ENCODE results near the gene SNX5.

SNX5 gene

DNA sequence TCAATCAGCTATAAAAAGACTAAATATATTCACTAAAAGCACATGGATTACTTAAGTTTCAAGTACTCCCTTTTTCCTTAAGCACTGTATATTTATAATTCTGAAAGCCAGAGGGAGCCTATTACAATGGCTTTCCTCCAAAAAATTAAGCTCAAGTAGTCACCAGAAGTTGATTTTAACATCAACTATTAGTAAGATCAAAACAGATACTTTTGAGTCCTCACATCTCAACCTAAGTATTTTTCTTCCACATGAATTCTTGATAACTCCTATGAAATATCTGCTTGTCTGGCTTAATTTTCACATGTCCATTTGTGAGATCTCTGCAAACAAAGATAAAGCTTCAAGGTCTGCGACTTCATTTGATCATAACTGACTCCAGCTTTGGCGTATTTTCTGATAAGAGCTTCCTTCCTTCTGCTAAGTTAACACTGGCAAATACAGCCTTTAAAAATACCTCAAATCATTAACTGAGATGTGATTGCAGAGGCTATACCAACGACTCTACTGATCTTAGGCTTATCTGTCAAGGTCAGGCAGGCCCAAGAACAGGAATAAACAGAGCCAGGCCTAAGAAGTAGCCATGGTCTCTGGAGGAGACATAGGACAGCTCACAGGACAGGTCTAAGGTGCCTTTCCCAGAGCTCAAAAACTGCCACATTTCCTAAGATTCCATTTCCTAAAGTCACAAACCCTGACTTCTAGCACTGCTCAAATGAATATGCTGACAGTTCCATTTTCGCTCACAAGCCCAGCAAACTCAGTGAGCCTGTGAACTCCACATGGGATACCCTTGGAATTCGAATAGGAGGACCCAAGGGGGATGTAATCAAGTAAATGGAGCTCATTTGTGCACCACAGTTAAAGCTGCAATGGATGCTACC lies 10.0 kb downstream of the SNX5 start:
- DNase-seq = no peak

DNA sequence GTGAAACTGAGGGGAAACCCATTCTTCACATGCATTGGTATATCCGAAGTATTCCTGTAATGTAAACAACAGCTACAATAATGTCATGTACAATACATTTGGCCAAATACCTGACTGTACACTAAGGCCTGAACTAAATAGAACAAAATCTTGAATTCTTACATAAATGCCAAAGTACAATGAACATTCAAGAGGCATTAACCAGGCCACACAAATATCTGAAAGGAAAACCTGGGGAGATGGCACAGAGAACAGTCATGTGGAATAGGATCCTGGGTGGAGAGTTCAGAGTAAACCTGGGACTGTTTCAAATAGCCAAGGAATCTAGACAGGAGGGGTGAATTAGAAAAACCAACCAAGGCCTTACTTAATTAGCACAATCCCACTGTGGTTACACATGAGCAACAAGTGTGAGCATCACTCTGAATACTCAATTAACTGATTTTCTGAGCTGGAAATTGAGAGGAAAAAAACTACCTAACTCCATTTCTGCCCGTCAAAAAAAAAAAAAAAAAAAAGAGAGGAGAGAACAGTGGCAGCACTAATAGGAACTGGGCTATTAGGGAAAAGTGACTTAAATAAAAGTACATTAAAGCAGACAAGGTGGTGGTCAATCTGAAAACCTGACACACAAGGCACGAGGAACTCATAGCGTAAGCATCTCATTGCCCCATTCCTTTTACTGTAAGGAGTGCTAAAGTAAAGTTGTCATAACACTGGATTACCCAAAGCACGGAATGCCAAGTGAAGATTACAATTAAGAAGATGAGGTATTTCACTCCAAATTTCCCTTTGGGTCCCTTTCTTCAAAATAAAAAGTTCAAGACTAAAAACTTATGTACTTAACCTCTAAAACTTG lies 10.9 kb downstream of the SNX5 start:
- DNase-seq = no peak

DNA sequence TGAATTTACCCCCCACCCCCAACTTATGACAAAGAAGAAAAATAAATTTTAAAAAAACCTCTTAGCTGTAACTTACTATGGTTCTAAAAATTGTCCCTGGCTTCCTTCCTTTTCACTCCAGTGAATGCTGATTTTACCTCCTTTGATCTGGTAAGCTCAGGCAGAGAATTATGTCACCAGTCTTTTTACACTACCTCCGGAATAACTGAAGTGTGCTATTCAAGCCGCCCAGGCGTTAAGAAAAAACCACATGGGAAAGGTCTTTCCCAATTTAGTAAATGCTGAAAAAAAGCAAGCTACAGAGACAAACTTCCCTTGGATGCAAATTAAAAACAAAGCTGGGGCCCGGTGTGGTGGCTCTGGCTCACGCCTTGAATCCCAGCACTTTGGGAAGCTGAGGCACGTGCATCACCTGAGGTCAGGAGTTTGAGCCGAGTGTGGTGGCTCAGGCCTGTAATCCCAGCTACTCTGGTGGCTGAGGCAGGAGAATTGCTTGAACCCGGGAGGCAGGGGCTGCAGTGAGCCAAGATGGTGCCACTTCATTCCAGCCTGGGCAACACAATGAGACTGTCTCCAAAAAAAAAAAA lies 12.4 kb downstream of the SNX5 start:
- DNase-seq = no peak

DNA sequence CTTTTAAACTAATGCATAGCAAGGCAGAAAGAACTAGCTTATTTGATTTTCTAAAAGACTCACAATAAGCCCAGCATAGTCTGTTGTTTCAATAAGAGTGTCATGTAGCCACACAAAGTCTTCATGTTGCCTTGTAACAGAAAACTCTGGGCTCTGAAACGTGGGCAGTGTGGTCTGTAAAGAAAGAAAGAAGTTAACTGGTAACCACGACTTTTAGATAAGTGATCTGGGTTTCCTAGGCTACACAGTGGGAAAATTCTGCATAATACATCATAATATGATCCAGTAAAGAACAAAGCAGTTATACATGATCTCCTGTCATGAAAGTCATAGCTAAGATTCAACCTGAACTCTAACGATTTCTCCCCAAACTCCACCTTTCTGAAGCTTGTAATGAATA lies 13.3 kb downstream of the SNX5 start:
- no peak for DNase-seq

DNA sequence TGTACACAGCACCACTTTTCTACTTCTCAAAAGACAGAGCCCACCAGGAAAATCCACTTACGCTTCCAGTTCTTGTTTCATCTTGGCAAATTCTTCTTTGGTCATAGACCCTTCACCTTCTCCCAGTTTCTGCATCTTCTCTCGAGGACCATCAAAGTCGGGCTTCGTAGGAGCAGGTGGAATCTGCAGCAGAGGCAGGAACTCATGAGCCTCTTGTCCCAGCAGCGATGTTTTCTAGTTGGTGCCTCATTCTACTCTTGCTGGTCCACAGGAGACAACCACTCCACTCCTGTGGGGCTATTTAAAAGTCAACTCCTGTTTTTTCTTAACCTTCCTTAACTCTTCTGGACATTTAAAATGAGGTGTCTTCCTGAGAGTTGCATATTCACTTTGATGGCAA lies 14.7 kb downstream of the SNX5 start:
- DNase-seq = no peak

DNA sequence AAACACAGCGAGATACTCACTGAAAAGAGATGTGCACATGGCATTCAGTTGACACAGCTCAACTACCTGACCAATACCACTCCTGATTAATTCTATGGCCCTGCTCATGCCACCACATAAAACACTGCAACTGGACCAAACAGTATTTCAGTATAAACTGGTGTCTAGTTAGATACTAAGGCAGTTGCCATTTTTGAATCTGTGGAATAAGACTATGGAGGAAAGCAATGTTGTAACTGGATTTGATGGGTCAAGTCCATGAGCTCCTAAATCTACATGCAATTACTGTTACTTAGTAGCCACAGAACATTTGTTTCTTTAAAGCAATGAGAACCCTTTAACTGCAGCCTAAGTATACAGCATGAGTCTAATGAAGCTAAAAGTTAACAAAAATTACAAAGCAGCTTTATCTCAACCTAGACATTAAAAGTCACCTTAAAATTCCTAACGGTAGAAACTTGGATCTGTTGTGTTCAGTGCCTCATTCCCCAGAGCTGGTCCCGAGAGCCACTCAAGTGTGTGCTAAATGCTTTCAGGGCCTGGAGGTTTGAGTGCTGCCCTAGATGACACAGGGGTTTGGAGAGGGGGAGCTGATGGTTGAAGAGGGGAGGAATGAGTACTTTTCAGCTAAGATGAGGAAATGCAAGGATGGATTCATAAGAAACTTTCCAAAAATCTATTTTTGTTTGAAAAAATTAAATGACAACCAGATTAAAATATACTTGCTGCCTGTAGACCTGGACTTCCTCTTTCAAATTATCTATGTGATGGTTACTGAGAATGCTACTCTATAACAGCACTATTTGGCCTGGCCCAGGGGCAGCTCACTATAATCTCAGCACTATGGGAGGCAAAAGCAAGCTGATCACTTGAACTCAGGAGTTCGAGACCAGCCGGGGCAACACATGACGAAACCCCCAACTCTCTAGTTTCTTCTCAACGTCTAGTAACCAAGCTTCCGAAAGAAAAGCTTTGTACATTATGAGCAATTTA lies 15.6 kb downstream of the SNX5 start:
- no peak for DNase-seq

DNA sequence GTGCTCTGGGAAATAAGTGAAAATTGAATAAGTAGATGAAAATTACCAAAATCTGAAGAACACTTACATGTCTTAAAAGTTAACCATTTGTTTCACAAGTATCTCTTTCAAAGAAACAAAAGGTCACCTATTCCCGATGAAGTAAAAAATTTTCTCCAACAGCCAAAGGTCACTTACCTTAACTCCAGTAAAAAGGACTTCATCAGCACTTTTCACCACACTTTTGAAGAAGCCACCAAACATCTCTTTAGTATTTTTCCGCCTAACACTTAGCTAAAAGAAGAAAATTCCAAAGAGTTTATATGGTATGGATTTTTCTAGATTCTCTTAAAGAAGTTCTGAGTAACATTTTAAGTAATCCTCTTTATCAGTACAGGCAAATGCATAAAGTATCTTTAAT lies 17.3 kb downstream of the SNX5 start:
- no peak for DNase-seq

DNA sequence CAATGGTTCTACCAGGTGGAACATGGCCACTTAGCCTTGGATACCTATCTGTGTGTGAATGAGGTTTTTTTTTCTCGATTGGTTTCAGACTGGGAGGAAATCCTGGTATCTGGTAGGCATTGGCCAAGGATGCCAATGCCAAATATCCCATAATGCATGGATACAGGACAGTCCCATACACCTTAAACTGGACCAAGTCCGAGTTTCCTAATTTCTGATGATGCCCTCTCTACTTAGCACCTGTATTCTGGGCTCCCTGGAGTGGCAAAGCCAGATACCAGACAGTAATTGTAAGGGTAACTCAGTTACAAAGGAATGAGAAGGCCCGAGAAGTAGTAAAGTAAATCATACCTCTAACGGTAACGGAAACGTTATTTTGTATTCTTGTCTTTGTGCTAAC lies 17.9 kb downstream of the SNX5 start:
- DNase-seq = no peak

DNA sequence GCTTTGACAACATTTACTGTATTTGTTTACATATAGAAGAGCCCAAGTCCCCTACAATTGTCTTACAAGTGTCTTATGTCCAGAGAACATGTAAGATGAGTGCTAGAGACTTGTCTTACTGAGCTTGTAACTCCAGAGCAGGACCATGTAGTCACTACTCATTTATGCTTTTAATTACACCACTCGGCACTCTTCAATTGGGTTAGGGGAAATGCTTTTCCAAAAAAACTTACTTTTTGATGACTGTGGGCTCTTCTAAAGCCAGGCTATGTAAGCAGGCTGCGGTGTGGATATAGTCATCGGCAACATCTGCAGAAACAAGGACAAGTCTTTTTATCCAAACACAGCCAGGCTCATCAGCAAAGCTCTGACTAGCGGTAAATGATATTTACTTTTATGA lies 18.7 kb downstream of the SNX5 start:
- no peak for DNase-seq

DNA sequence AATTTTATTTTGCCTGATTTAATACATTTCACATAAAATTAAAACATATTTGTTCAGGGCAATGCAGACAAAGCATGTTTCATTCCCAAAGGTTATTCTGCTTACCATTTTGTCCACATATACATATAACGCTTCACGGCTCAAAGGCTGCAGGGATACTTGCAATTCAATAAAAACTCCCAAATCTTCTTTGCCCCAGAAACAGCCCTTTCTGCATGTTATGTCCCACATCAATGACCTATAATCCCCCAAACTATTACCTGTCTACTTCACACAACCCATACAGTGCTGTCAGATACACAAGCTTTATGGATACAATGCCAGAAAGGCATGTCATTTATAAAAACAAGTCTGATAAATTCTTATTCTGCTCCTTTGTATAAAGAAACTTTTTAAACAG lies 20.2 kb downstream of the SNX5 start:
- DNase-seq = no peak

DNA sequence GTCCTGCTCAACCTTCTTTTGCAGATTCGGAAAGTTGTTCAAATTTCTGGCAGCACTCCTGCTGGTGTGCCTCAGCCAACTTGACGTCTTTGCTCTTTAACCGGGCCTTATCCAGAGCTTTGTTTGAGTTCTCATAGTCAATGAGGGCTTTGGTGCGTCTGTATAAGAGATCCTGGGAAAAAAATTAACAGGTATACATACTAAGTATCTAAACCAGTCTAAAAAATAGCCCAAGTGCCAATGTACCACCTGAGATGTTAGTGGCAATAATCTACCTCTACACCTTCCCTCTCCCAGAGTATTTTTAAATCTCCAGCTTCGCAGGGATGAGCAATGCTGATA lies 21.1 kb downstream of the SNX5 start:
- no peak for DNase-seq

DNA sequence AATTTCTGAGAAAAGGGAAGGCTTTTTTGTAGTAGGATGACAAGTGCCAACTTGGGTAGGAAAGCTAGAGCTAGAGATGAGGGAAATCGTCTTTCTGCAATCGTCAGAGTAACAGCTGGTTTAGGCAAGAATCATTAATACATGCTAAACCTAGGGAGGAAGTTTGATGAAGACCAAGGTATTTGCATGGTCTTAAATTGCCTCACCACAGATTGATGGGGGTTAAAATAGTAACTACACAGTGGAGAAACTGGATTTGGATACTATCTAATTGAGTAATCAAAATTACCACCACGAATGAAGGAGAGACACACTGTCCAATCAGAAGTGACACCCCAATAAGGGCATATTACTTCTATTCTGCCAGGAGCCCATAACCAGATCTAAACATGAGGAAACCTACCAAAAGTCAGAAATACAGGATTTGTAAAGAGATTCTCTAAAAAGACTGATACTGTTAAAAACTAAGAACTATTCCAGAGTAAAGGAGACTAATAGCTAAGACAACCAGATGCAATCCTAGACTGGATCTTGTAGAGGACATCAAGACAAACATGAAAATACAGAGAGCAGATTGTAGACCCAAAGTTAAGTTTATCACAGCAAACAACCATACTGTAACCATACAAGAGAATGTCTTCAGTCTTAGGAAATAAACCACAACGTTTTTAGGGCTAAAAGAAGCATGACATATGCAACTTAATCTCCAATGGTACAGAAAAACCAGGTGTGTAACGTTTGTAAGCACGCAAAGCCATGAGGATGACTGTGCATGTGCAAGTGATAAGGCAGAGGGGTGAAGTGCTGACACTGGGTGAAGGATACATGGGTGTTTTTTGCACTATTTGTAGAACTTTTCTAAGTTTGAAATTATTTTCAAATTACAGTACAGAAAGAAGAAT lies 21.8 kb downstream of the SNX5 start:
- no peak for DNase-seq

DNA sequence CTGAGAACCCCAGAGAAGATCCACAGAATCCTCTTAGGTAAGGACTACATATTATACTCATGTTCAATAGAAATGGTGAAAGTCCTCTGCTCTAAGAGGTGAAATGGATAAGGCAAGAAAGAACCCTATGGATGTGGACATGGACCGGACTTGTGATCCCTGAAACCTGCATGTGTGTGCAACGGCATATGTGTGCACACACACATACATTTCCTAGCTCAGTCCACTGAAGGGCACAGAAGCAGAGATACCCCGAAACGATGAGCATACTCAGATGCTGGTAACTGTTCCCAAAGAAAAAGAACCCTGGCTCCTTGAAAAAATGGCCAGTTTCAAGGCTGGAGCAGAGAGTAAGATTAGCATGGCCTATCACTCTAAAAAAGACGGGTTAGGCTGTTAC lies 22.6 kb downstream of the SNX5 start:
- no peak for DNase-seq

DNA sequence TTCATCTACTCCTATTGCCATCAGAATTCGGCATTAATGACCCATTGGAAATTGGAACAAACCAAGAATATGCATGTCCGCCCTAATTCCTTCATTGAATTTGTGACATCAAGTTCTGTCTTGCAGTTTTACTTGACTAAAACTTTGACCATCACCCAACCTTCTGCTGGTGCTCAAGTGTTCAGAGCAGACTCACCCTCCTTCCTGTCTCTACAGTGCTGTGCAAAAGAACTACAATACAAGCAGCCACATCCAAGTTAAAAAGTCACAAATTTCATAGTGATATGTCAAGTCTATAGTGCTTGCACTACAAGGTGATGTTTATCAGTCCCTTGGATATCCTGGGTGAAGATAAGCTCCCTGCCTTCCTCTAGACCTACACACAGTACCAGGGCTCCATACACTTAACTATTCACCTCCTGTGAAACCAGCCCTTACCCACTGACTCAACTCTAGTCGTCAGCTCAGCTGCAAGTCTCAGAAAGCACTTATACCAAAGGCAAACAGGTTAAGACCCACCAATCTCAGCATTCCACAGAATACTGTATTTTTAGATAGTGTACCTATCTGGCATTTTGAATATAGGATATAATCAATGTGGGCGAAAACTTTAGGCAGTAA lies 23.6 kb downstream of the SNX5 start:
- no peak for DNase-seq

DNA sequence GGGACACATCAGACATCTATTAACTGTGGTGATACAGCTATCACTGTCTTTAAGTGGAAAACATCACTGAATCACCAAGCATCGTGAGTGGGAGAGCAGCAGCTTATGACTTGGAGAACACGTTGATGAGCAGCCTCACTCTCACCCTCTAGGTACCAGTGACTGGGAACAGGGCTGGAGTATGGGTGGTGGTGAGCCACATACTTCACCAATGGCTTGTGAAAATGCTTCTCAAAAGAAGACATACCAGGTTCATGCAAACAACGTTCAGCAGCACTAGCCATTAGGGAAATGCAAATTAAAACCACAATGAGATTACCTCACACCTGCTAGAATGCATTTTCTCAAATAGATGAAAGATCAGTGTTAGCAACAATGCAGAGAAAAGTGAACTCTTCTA lies 25.3 kb downstream of the SNX5 start:
- no peak for DNase-seq

DNA sequence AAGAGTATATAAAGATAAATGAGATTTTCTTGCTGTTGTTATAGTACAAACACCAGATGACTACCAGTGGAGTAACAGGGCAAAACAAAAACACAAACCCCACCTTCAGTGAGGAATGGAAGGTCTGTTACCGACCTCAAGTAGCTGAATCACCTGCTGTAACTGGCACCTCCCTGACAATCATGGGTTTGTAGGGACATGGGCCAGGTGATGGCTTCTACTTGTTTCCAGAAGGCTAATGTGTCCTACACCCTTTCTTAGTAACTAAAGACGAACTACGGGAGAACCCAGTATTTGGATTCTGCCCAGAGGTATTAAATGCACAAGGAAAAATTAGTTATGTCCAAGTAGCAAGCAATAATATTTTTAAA lies 26.8 kb downstream of the SNX5 start:
- no peak for DNase-seq

DNA sequence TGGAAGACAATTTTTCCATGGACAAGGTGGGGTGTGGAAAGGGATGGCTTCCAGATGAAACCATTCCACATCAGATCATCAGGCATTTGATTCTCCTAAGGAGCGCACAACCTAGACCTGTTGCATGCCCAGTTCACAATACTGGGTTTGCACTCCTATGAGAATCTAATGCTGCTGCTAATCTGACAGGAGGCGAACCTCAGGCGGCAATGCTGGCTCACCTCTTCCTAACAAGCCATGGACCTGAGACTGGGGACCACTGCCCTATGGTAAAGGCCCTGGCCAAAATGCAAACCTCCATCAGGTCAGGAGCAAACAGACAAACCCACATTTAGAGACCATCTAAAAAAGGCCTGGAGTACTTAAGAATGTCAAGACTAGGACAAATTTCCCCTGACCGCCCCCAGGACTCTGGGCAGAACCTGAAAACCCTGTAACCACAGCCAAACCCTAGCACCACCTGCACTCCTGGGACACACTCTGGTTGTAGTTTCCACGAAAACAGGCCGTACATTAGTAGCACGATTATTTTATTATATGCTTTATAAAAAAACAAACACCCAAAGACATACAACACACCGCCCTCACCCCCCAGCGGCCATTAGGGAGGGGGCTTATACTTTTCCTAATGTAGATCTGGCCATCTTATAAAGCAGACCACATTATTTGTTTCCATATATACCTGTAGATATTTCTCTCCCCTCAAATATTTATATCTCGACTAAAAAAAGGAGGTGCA lies 27.3 kb downstream of the SNX5 start:
- no peak for DNase-seq

DNA sequence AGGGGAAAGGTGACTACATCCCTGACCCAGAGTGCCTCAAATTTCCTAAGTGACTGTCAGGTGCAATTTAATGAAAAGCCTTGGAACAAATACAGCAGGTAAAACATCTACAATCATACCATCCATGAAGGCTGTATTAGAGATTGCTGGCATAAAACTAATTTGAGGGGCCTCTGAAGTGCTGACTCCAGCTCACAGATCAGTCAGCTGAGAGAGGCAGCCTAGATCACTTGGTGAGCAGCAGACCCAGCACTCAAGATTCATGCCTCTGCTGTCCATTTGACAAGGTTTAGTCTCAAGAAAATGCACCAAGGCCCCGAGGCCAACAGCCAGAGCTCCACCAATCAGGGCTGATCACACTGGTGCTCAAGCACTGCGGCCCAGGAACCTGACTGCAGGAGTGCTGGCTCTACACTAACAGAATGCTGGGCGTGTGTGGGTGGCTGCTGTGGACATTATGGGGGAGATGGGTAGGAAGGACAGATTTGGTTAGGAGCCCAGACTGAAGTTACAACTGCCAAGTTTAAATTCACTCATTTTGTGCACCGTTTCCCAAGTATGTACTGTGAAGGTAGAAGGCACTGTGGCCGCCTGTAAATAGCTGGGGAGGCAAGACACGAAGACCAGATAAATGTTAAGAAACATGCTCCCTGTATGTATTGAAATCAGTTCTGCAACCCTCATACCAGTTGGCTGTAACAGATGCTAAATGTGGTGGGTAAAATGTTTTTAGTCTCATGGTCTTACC lies 28.2 kb downstream of the SNX5 start:
- no peak for DNase-seq

DNA sequence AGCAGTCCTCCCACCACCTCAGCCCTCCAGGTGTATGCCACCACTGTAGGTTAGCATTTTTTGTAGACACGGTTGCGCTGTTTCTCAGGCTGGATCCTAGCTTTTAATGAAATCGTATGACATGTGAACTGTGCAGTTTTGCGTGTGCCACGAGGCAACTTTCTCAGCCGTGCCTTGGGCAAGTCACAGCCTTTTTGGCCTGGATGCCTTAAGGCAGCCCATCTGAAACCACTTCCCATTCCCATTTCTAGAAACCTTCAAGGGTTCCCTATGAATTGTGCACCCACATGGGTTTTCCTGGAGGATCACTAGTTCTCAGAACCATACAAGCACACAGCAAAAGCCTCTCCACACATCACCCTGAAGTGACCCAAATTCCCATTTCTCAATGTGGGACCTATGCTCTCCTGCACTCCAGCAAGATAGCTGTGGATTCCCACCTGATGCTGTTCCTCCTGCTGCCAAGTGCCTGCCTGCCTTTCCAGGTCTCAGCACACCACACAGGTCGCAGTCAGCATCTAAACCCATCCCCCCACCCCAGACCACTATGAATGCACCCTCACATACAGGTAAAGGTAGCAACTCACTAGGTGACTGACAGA lies 28.9 kb downstream of the SNX5 start:
- DNase-seq = no peak

All from NCI-H446 (cell line).